ENCODE measurements around the gene RGS3.
"Not testable (repeated sequence)": the region's sequence is repeated elsewhere in the genome, so short reads cannot be mapped to it uniquely, and the experiment has no call there.

Gene RGS3

GRCh38 chr9:113634596-113635515 is 171.3 kb downstream of the RGS3 start:
- TF ChIP-seq CTCF (IDR thresholded peaks at IDR 0.05; ENCODE audit: low read depth, low read length, missing control alignments): no peak
- no peak overlapping the region for H3K4me3 ChIP-seq (replicated peaks; ENCODE audit: low read depth, low read length)
- no peak for DNase-seq (ENCODE audit: extremely low read depth, low read depth)

GRCh38 chr9:113635586-113635985 is 172.1 kb downstream of the RGS3 start:
- no peak overlapping the region for H3K4me3 ChIP-seq (replicated peaks; ENCODE audit: low read depth, low read length)
- no peak for TF ChIP-seq CTCF (IDR thresholded peaks at IDR 0.05; ENCODE audit: low read depth, low read length, missing control alignments)
- DNase-seq (ENCODE audit: extremely low read depth, low read depth): no peak

GRCh38 chr9:113636165-113636564 is 172.6 kb downstream of the RGS3 start:
- no peak overlapping the region for H3K4me3 ChIP-seq (replicated peaks; ENCODE audit: low read depth, low read length)
- no peak for TF ChIP-seq CTCF (IDR thresholded peaks at IDR 0.05; ENCODE audit: low read depth, low read length, missing control alignments)
- DNase-seq (ENCODE audit: extremely low read depth, low read depth): no peak

- no peak overlapping the region for H3K4me3 ChIP-seq (replicated peaks; ENCODE audit: low read depth, low read length)
- no peak for TF ChIP-seq CTCF (IDR thresholded peaks at IDR 0.05; ENCODE audit: low read depth, low read length, missing control alignments)
- DNase-seq (ENCODE audit: extremely low read depth, low read depth): no peak
Measured at GRCh38 chr9:113636693-113637092, 173.2 kb downstream of the RGS3 start.

- no peak overlapping the region for H3K4me3 ChIP-seq (replicated peaks; ENCODE audit: low read depth, low read length)
- DNase-seq (ENCODE audit: extremely low read depth, low read depth): no peak
- no peak for TF ChIP-seq CTCF (IDR thresholded peaks at IDR 0.05; ENCODE audit: low read depth, low read length, missing control alignments)
Measured at GRCh38 chr9:113638490-113638889, 175.0 kb downstream of the RGS3 start.

GRCh38 chr9:113638897-113639296 is 175.4 kb downstream of the RGS3 start:
- H3K4me3 ChIP-seq (replicated peaks; ENCODE audit: low read depth, low read length): no peak overlapping the region
- no peak for DNase-seq (ENCODE audit: extremely low read depth, low read depth)
- no peak for TF ChIP-seq CTCF (IDR thresholded peaks at IDR 0.05; ENCODE audit: low read depth, low read length, missing control alignments)

- DNase-seq (ENCODE audit: extremely low read depth, low read depth); H3K4me3 ChIP-seq (replicated peaks; ENCODE audit: low read depth, low read length): not testable (repeated sequence)
Measured at GRCh38 chr9:113639411-113639970, 176.0 kb downstream of the RGS3 start.
